GOT3 (cell line): ENCODE data around the gene NPS.

Source experiments
- DNase-seq: peaks from one replicate; lab custom pipeline; 2025; ENCODE audit warnings: mixed read lengths; lab: John Stamatoyannopoulos, UW

The NPS gene

GRCh38 chr10:127561647-127562046, 12.5 kb downstream of the NPS start:
- DNase-seq, result no peak

GRCh38 chr10:127563718-127564553, 14.8 kb downstream of the NPS start:
- DNase-seq, result no peak

DNA sequence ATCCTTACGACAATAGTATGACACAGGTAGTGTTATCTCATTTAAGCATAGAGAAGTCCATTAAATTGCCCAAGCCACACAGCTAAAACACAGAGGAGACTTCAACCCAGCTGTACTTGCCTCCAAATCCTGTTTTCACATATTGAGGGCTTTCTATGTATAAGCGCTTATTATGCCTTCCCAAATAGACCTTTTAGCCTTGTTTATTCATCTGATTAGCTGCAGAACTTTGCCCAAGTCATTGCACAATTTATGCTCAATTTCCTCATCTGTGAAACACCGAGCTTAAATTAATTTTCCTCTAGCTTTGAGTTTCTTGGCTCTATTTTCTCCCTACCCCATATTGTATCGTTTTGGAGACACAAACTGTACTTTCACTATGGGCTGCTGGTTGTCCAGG, 15.5 kb downstream of the NPS start:
- DNase-seq, result no peak

DNA sequence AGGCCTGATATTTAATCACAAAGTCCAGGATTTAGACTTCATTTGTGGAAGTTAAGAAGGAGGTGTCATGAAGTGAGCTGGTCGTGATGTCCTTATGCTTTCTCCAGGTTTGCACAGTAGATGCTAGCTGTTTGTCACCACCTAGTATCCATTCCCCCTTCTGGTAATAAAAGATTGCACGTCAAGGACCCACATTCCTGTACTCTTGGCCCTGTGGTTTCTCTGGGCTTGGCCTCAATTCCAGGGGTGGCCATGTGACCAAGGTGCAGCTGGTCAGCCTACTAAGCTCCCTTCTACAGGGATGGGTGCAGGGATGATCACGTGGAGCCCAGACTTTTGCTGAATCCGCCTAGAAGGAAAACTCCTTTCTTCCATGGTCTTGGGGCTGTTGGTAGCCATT, 16.5 kb downstream of the NPS start:
- DNase-seq, result no peak

DNA sequence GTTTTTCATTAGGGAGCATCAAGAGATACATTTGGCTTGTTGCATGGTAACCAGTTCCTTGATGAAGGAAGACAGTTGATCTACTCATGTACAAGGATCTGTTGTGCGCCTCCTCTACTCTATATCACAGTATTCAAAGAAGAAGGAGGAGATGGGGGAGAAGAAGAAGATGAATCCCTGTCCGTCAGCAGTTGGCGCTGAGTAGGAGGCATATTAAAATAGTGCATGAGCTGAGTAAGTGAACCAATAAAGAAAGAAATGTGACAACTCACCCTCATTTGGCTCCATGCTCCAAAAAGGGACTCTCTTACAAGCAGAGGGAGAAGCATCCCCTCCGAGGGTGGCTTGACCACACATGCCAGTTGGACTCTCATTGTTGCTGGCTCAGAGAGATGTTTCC, 20.1 kb downstream of the NPS start:
- no peak for DNase-seq

- DNase-seq, result no peak
Measured at GRCh38 chr10:127570036-127570435, 20.9 kb downstream of the NPS start.

GRCh38 chr10:127571386-127571785, 22.3 kb downstream of the NPS start:
- DNase-seq, result no peak

- DNase-seq, result no peak
Measured at GRCh38 chr10:127576051-127576450, 26.9 kb downstream of the NPS start.

DNA sequence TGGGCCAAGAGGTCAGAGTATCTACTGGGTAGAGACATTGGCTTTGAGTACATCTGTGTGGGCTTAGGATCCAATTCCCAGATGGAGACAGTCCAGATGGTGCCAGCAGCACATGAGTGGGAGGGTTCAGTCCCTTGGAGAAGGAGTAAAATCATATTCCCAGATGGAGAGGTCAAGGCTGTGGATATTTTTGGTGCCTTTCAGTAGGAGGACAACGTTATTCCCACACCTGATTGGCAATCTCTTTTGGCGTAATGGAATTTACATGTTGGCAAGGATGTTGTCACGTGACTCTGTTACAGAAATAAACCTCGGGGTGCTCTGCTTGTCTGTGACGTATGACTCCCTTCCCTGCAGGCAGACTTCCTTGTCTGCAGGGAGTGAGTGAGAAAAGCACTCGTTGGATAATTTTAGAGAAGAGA, 27.6 kb downstream of the NPS start:
- no peak for DNase-seq

- DNase-seq, result no peak
Measured at GRCh38 chr10:127577376-127578258, 28.5 kb downstream of the NPS start.

- no peak for DNase-seq
Measured at GRCh38 chr10:127578259-127578960, 29.3 kb downstream of the NPS start.

- no peak for DNase-seq
Measured at GRCh38 chr10:127578961-127579305, 29.8 kb downstream of the NPS start.

DNA sequence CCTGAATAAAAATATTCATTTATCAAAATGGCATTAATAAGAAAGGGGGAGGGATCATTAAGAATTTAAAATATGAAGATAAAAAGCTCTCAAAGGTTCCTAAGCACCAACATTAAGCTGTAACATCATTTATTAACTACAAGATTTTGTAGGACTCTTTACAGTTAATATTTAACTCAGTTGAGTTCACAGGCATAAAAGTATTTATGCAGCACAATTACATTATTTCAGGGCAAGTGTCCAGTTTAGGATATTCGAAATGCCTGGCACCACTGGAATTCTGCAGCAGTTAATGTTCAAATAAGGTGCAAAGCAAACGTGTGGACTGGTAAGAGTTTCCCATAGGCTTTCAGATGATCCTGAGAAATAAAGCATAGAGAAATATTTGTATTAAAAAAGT, 30.5 kb downstream of the NPS start:
- DNase-seq, result no peak

DNA sequence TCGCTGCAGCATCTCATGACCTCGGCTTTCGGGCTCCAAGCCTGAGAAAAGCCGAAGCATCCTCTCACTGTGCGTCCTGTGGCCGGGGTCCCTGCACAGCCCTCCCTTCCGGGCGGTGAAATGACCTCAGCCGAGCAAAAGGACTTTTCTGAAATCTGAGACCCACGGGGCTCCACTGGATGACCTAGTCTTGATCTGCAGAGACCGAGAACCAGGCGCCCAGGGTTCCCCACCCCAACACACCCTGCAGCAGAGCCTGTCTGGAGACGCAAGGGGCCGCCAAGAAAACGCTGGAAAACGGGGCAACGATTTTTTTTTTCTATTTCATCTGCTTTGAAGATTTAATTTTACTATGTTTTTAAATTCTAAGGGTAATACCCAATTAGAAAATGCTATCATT, 31.7 kb downstream of the NPS start:
- no peak for DNase-seq

DNA sequence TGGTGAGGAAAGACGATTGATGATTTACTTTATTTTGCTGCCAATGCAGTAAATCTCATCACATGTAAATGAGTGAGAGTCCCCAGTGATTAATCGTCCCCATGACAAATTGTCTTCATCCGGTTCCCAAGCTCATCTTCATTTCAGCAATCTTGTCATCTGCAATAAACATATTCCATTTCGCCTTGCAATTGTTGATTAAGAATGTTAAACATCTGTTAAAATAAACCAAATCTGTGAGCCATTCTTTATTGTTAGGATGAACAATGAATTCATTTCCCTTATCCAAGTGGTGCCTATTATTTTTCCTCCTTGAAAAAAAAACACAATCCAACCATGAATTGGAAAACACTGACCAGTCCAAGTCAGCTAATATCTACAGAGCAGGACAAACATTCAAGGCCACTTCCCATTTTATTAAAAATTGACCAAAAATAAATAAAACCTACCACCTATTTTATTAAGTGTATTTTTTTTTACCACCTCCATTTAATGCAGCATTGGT, 36.5 kb downstream of the NPS start:
- DNase-seq, result no peak

DNA sequence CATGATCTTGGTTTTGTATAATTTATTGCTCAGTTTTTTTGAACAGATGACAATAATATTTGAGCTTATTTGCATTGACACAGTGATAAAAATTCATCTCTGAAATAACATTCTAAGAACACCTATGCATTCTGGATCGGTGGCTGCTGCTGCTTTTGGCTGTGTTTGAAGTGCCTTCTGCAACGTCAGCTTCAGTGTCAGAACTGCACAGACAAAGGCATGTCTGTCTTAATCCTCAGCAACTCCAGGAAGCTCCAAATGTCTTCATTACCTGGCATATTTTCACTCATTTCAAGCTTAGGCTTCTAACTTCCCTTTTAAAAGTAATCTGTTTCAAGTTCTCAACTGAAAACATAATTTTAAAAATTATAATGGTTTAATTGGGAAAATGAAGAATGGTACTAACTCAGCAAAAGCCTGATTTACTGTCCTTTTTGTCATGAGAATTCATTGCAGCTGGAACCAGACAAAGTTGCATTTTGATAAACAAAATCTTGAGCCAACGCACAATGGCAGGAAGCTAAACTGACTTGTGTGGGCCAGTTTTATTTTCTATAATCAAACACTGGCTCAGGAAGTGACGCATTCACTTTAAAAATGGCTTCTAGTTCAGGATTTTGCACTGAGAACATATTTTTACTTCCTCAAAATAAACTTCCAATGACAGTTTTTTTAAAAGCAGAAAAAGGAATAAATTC, 38.7 kb downstream of the NPS start:
- no peak for DNase-seq

GRCh38 chr10:127592586-127592985, 43.5 kb downstream of the NPS start:
- no peak for DNase-seq

GRCh38 chr10:127600479-127600878, 51.4 kb downstream of the NPS start:
- no peak for DNase-seq
